ENCODE results near the gene HTR3D. TPM values are rescaled to one million over a fixed set of nuclear protein-coding genes. Genes with fewer than 3 reads are reported as not detected.

Gene HTR3D
- total RNA-seq (2021): not detected in 3 replicates
- Bru-seq, nascent RNA: not detected
- long read RNA-seq, experiment 1: 0 reads
- long read RNA-seq, experiment 2: 0 reads
- long read RNA-seq, experiment 3: 0 reads

GRCh38 chr3:184031187-184031792 is at the start of gene HTR3D:
Gene HTR3D, plus strand, starts transcription at chr3:184031742. Its CDS starts 0 bp downstream, at chr3:184031742.
- ATAC-seq: no peak
- Mint-ChIP-seq H3K4me3 (no peak within 1 kb of the TSS), H3K4me1 (no peaks in the 10 kb centered on the region), H3K27me3 (ENCODE audit: low read depth) (no peaks in the 10 kb centered on the region), H3K36me3 (no peaks in the 10 kb centered on the region), H3K9me3 (peaks cover 10% of the 10 kb centered on the region), H3K27ac (no peak within 1 kb of the TSS)
- no peak for DNase-seq (ENCODE audit: low spot score)
- TF ChIP-seq AR (CRISPR knock-in tag; IDR thresholded peaks at IDR 0.05): no peak
- TF ChIP-seq, protein P1, sequence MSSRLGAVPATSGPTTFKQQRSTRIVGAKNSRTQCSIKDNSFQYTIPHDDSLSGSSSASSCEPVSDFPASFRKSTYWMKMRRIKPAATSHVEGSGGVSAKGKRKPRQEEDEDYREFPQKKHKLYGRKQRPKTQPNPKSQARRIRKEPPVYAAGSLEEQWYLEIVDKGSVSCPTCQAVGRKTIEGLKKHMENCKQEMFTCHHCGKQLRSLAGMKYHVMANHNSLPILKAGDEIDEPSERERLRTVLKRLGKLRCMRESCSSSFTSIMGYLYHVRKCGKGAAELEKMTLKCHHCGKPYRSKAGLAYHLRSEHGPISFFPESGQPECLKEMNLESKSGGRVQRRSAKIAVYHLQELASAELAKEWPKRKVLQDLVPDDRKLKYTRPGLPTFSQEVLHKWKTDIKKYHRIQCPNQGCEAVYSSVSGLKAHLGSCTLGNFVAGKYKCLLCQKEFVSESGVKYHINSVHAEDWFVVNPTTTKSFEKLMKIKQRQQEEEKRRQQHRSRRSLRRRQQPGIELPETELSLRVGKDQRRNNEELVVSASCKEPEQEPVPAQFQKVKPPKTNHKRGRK (CRISPR knock-in tag; IDR thresholded peaks at IDR 0.05; ENCODE audit: borderline replicate concordance): peak; percentile 22; the same call in 1 of the 2 replicates
- ChIA-PET CTCF (interaction anchor here (0.7 kb wide), 1 partner anchor 204 kb away, joined by 6 read pairs; no protein-coding TSS in a partner anchor), POLR2A (no interaction called here)

- Mint-ChIP-seq H3K4me1 (peaks cover 45% of the 10 kb centered on the region), H3K27ac (no peak overlapping the region), H3K9me3 (no peaks in the 10 kb centered on the region), H3K27me3 (ENCODE audit: low read depth) (no peaks in the 10 kb centered on the region), H3K4me3 (no peak overlapping the region), H3K36me3 (peaks cover 32% of the 10 kb centered on the region)
- ATAC-seq: no peak
- POLR2A ChIA-PET: no interaction called here
- no peak for DNase-seq (ENCODE audit: low spot score)
- CTCF ChIA-PET: interaction anchor here (0.5 to 1.0 kb wide), 2 partner anchors 10 to 85 kb away, joined by 3 read pairs; no protein-coding TSS in a partner anchor
- no peak for TF ChIP-seq NR2C2 (CRISPR knock-in tag; IDR thresholded peaks at IDR 0.05)
- no peak for TF ChIP-seq CDX4 (CRISPR knock-in tag; IDR thresholded peaks at IDR 0.05; ENCODE audit: borderline replicate concordance)
- no peak for TF ChIP-seq ZNF425 (CRISPR knock-in tag; conservative IDR thresholded peaks at IDR 0.05)
- TF ChIP-seq SOX15 (CRISPR knock-in tag; IDR thresholded peaks at IDR 0.05): no peak
- TF ChIP-seq NFYB (CRISPR knock-in tag; conservative IDR thresholded peaks at IDR 0.05; ENCODE audit: low read depth): no peak
- no peak for TF ChIP-seq ZNF423 (CRISPR knock-in tag; IDR thresholded peaks at IDR 0.05)
- TF ChIP-seq OVOL2 (CRISPR knock-in tag; IDR thresholded peaks at IDR 0.05; ENCODE audit: borderline replicate concordance): no peak
- no peak for TF ChIP-seq ZNF232 (CRISPR knock-in tag; IDR thresholded peaks at IDR 0.05)
- TF ChIP-seq, protein P2, sequence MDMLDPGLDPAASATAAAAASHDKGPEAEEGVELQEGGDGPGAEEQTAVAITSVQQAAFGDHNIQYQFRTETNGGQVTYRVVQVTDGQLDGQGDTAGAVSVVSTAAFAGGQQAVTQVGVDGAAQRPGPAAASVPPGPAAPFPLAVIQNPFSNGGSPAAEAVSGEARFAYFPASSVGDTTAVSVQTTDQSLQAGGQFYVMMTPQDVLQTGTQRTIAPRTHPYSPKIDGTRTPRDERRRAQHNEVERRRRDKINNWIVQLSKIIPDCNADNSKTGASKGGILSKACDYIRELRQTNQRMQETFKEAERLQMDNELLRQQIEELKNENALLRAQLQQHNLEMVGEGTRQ (CRISPR knock-in tag; IDR thresholded peaks at IDR 0.05): no peak
- TF ChIP-seq NR3C1 (CRISPR knock-in tag; conservative IDR thresholded peaks at IDR 0.05; ENCODE audit: low read depth): no peak
- TF ChIP-seq, protein P3, sequence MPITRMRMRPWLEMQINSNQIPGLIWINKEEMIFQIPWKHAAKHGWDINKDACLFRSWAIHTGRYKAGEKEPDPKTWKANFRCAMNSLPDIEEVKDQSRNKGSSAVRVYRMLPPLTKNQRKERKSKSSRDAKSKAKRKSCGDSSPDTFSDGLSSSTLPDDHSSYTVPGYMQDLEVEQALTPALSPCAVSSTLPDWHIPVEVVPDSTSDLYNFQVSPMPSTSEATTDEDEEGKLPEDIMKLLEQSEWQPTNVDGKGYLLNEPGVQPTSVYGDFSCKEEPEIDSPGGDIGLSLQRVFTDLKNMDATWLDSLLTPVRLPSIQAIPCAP (CRISPR knock-in tag; IDR thresholded peaks at IDR 0.05): no peak
- TF ChIP-seq, protein P4, sequence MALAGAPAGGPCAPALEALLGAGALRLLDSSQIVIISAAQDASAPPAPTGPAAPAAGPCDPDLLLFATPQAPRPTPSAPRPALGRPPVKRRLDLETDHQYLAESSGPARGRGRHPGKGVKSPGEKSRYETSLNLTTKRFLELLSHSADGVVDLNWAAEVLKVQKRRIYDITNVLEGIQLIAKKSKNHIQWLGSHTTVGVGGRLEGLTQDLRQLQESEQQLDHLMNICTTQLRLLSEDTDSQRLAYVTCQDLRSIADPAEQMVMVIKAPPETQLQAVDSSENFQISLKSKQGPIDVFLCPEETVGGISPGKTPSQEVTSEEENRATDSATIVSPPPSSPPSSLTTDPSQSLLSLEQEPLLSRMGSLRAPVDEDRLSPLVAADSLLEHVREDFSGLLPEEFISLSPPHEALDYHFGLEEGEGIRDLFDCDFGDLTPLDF (CRISPR knock-in tag; IDR thresholded peaks at IDR 0.05): no peak
- TF ChIP-seq, protein P5, sequence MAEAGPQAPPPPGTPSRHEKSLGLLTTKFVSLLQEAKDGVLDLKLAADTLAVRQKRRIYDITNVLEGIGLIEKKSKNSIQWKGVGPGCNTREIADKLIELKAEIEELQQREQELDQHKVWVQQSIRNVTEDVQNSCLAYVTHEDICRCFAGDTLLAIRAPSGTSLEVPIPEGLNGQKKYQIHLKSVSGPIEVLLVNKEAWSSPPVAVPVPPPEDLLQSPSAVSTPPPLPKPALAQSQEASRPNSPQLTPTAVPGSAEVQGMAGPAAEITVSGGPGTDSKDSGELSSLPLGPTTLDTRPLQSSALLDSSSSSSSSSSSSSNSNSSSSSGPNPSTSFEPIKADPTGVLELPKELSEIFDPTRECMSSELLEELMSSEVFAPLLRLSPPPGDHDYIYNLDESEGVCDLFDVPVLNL (CRISPR knock-in tag; IDR thresholded peaks at IDR 0.05; ENCODE audit: borderline replicate concordance, low read depth): no peak
- TF ChIP-seq CREM (CRISPR knock-in tag; IDR thresholded peaks at IDR 0.05): no peak
- no peak for TF ChIP-seq FOXP1 (CRISPR knock-in tag; IDR thresholded peaks at IDR 0.05; ENCODE audit: borderline replicate concordance)
- TF ChIP-seq, protein P6, sequence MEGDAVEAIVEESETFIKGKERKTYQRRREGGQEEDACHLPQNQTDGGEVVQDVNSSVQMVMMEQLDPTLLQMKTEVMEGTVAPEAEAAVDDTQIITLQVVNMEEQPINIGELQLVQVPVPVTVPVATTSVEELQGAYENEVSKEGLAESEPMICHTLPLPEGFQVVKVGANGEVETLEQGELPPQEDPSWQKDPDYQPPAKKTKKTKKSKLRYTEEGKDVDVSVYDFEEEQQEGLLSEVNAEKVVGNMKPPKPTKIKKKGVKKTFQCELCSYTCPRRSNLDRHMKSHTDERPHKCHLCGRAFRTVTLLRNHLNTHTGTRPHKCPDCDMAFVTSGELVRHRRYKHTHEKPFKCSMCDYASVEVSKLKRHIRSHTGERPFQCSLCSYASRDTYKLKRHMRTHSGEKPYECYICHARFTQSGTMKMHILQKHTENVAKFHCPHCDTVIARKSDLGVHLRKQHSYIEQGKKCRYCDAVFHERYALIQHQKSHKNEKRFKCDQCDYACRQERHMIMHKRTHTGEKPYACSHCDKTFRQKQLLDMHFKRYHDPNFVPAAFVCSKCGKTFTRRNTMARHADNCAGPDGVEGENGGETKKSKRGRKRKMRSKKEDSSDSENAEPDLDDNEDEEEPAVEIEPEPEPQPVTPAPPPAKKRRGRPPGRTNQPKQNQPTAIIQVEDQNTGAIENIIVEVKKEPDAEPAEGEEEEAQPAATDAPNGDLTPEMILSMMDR (IDR thresholded peaks at IDR 0.05): no peak
- TF ChIP-seq GRHL2 (CRISPR knock-in tag; IDR thresholded peaks at IDR 0.05; ENCODE audit: insufficient replicate concordance, severe bottlenecking): no peak
These were observed 49.4 kb upstream of the HTR3D start for GRCh38 chr3:183981990-183982644.

Measured in WTC11 (cell line).